Fibroblast of the aortic adventitia (primary cell): Measurements from ENCODE around the gene ROR1. TPM values are rescaled to one million over a fixed set of nuclear protein-coding genes. Genes with fewer than 3 reads are reported as not detected.

Experiments used
- DNase-seq: peaks from one replicate; pipeline ENCODE4 v3.0.0-alpha.2; 2010; ENCODE audit warnings: low read depth
- H3K4me3 ChIP-seq: 2 replicates; pipeline ENCODE4 v1.5.1; 2011; ENCODE audit warnings: low read depth, mild to moderate bottlenecking, control low read depth, low read length, moderate library complexity
- CTCF ChIP-seq: IDR thresholded peaks from 2 replicates; pipeline ENCODE4 v1.5.1; 2011; ENCODE audit warnings: mild to moderate bottlenecking, low read length, control low read depth, inconsistent platforms; ENCODE audit not compliant: insufficient read depth
- total RNA-seq: library from RNA; depleted of rRNA; stranded (reverse); fragments of >200 nt; gene quantifications from 2 replicates; pipeline ENCODE4 v1.2.3, GENCODE V29; 2012; ENCODE audit warnings: low replicate concordance

The ROR1 gene
- total RNA-seq, 1 donor = 18.8 TPM

- no peak for TF ChIP-seq CTCF
- H3K4me3 ChIP-seq = no peak overlapping the region
- peak; percentile 67 for DNase-seq
Observed at GRCh38 chr1:64172458-64172983, 398.7 kb downstream of the ROR1 start.

DNA sequence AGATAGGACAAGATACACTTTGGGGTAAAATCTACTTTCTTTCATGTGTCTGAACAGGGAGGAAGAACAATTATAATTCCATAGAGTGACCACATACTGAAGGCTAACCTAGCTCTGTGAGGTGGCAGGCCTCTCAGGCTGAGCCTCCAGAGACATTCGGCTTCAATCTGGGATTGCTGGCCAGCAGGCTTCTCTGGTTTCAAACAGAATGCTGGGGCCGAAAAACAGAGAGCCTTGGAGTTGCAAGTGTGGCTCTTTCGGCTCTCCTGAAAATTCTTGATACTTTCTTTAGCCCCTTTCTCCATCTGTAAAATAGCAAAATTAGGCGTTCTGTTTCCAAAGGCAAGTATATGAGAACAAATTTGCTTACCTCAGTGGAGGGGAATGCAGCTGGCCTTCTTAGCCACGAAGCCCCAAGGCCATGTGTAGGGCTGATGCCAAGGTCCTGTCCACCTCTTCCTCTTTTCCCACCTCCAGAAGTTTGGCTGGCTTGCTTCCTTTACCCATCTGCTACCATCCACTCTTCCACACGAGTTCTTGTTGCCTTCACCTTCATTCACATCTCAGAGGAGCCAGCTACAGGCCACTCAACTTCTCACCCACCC is 399.6 kb downstream of the ROR1 start:
- DNase-seq = peak; percentile 48
- H3K4me3 ChIP-seq = no peak overlapping the region
- TF ChIP-seq CTCF = no peak

GRCh38 chr1:64175639-64176038 is 401.8 kb downstream of the ROR1 start:
- H3K4me3 ChIP-seq = no peak overlapping the region
- no peak for TF ChIP-seq CTCF
- no peak for DNase-seq

DNA sequence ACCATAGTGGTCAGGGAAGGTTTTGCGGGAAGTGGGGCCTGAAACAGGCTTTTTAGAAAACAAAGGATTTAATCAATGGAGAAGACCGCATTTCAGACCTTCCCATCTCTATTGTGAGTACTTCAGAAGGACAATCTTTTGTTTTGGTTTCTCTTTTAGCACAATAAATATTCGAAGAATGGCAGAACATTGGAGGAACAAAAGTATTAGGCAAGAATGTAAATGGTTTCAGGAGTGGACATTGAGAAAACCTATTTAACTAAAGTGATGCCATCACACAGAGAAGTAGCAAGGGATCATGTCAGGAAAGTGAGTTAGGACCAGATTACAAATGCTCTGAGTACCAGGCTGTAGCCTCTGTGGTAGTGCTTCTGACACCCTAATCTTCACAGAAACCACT is 402.8 kb downstream of the ROR1 start:
- H3K4me3 ChIP-seq = no peak overlapping the region
- no peak for DNase-seq
- no peak for TF ChIP-seq CTCF

GRCh38 chr1:64179588-64179987 is 405.8 kb downstream of the ROR1 start:
- H3K4me3 ChIP-seq = no peak overlapping the region
- DNase-seq = no peak
- TF ChIP-seq CTCF = no peak

- H3K4me3 ChIP-seq = no peak overlapping the region
- no peak for TF ChIP-seq CTCF
- DNase-seq = no peak
Observed at GRCh38 chr1:64182207-64182606, 408.4 kb downstream of the ROR1 start.
